NCI-H460 (cell line): ENCODE measurements around the gene RORB. TPM values are rescaled to one million over a fixed set of nuclear protein-coding genes. Genes with fewer than 3 reads are reported as not detected.
"Not testable (repeated sequence)": the region's sequence is repeated elsewhere in the genome, so short reads cannot be mapped to it uniquely, and the experiment has no call there.

Source experiments
- DNase-seq: peaks from one replicate; pipeline ENCODE4 v3.0.0-alpha.2; 2016; ENCODE audit warnings: low read depth; ENCODE audit errors: extremely low read depth
- total RNA-seq: library from RNA; depleted of rRNA; stranded (reverse); fragments of >200 nt; shearing (Covaris generic); gene quantifications from 2 replicates; pipeline ENCODE4 v1.2.3, GENCODE V29; 2014

The RORB gene
- total RNA-seq, 1 experiment from 2014 or later = not detected

- no peak for DNase-seq
These were observed 15.3 kb downstream of the RORB start for GRCh38 chr9:74512416-74512815.

GRCh38 chr9:74513221-74513620 is 16.1 kb downstream of the RORB start:
- no peak for DNase-seq

- no peak for DNase-seq
These were observed 20.1 kb downstream of the RORB start for GRCh38 chr9:74517188-74517587.

GRCh38 chr9:74519419-74519818 is 22.3 kb downstream of the RORB start:
- no peak for DNase-seq

- no peak for DNase-seq
These were observed 23.9 kb downstream of the RORB start for GRCh38 chr9:74521009-74521408.

- no peak for DNase-seq
These were observed 27.2 kb downstream of the RORB start for GRCh38 chr9:74524289-74524688.

GRCh38 chr9:74526215-74526614 is 29.1 kb downstream of the RORB start:
- DNase-seq = no peak

GRCh38 chr9:74527718-74528117 is 30.6 kb downstream of the RORB start:
- no peak for DNase-seq

- DNase-seq = no peak
These were observed 31.1 kb downstream of the RORB start for GRCh38 chr9:74528207-74528606.

GRCh38 chr9:74530458-74530857 is 33.3 kb downstream of the RORB start:
- DNase-seq = not testable (repeated sequence)

GRCh38 chr9:74533253-74533652 is 36.1 kb downstream of the RORB start:
- no peak for DNase-seq

- DNase-seq = no peak
These were observed 37.7 kb downstream of the RORB start for GRCh38 chr9:74534841-74535240.

- no peak for DNase-seq
These were observed 46.0 kb downstream of the RORB start for GRCh38 chr9:74543145-74543544.

GRCh38 chr9:74551266-74551665 is 54.1 kb downstream of the RORB start:
- DNase-seq = no peak

- no peak for DNase-seq
These were observed 57.8 kb downstream of the RORB start for GRCh38 chr9:74554751-74555419.

- no peak for DNase-seq
These were observed 58.4 kb downstream of the RORB start for GRCh38 chr9:74555565-74555964.

- DNase-seq = no peak
These were observed 59.5 kb downstream of the RORB start for GRCh38 chr9:74556685-74557084.

- DNase-seq = no peak
These were observed 60.4 kb downstream of the RORB start for GRCh38 chr9:74557571-74557970.

- no peak for DNase-seq
These were observed 65.5 kb downstream of the RORB start for GRCh38 chr9:74562611-74563010.

- peak; percentile 35 for DNase-seq
These were observed 73.9 kb downstream of the RORB start for GRCh38 chr9:74570879-74571512.

GRCh38 chr9:74573640-74574191 is 76.6 kb downstream of the RORB start:
- DNase-seq = no peak

GRCh38 chr9:74576176-74576575 is 79.0 kb downstream of the RORB start:
- no peak for DNase-seq
